Right lobe of liver (tissue), 4 donors: ENCODE results near the gene MICU1.

Experiments
- POLR2A ChIP-seq: fragments of 450-650 bp; IDR thresholded peaks from one replicate; pipeline ENCODE4 v1.6.1; 2017; ENCODE audit warnings: antibody characterized with exemption, mild to moderate bottlenecking
- TF ChIP-seq, protein P1 (sequence below), 4 donors: fragments of 200-600 bp in 3 of 4; fragments of 450-650 bp in 1 of 4; IDR thresholded peaks; one replicate each; pipeline versions ENCODE4 v1.5.1 to v1.8.0; 2016 to 2022; ENCODE audit warnings: antibody characterized with exemption in 4 of 4, mild to moderate bottlenecking in 2 of 4
- donor health status: DM: no; HTN: no; CAD: no.
- donor health status: DM: no; HTN: no; CAD: no.
- donor health status: DM: no; HTN: yes; CAD: no.

DNA sequence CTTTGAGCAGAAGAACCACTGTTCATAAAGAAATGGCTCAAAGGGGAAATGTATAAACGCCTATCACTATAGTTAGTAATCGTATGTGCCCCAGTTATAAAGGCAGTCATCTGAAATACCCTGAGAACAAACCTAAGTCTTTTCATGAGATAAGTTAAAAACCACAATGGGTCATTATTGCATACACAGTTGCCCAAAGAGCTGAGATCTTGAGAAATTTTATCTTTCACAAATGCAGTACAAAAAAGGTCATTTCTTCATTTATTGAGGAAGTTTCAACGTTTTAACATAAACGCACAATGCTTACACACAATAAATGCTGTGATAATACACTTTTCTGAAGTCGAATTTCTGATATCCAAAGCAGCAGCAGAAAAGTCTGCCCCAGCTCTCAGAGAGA, 114.4 kb downstream of the MICU1 start:
- no peak for TF ChIP-seq POLR2A
- TF ChIP-seq, protein P1, sequence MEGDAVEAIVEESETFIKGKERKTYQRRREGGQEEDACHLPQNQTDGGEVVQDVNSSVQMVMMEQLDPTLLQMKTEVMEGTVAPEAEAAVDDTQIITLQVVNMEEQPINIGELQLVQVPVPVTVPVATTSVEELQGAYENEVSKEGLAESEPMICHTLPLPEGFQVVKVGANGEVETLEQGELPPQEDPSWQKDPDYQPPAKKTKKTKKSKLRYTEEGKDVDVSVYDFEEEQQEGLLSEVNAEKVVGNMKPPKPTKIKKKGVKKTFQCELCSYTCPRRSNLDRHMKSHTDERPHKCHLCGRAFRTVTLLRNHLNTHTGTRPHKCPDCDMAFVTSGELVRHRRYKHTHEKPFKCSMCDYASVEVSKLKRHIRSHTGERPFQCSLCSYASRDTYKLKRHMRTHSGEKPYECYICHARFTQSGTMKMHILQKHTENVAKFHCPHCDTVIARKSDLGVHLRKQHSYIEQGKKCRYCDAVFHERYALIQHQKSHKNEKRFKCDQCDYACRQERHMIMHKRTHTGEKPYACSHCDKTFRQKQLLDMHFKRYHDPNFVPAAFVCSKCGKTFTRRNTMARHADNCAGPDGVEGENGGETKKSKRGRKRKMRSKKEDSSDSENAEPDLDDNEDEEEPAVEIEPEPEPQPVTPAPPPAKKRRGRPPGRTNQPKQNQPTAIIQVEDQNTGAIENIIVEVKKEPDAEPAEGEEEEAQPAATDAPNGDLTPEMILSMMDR (IDR thresholded peaks at IDR 0.05) = no peak
